Vagina (tissue), 2 donors: Measurements from ENCODE around the gene CAP2.

Experiments
- CTCF ChIP-seq, 3 experiments: fragments of 450-650 bp in 2 of 3; fragments of 200-600 bp in 1 of 3; sonication (generic) in 1 of 3; IDR thresholded peaks; one replicate each; pipeline ENCODE4 v1.5.1; 2017 to 2019; ENCODE audit warnings: antibody characterized with exemption in 3 of 3, mild to moderate bottlenecking in 2 of 3, moderate library complexity in 2 of 3
- POLR2A ChIP-seq, 2 donors: fragments of 450-650 bp; IDR thresholded peaks; one replicate each; pipeline ENCODE4 v1.6.1; 2017; ENCODE audit warnings: antibody characterized with exemption in 2 of 2, mild to moderate bottlenecking in 2 of 2, moderate library complexity in 2 of 2

- TF ChIP-seq POLR2A (IDR thresholded peaks at IDR 0.05) (no peak), CTCF (IDR thresholded peaks at IDR 0.05) (no peak)
Measured at GRCh38 chr6:17552861-17553260, 159.5 kb downstream of the CAP2 start.
